Tibial nerve (tissue), 4 donors: Measurements from ENCODE around the gene SH3RF3. TPM values are rescaled to one million over a fixed set of nuclear protein-coding genes. Genes with fewer than 3 reads are reported as not detected.

Experiments used
- DNase-seq, 2 donors: peaks; one replicate each; pipeline ENCODE4 v3.0.0-alpha.2; 2019; ENCODE audit warnings: low spot score in 2 of 2
- H3K27ac ChIP-seq, 4 donors: fragments of 200-600 bp; sonication (generic) in 3 of 4; one replicate each; pipeline ENCODE4 v1.5.1; 2017 to 2019; ENCODE audit warnings: mild to moderate bottlenecking in 1 of 4
- H3K27me3 ChIP-seq, 2 donors: fragments of 200-600 bp; sonication (generic) in 1 of 2; one replicate each; pipeline versions ENCODE4 v1.5.1 to v1.6.0; 2017 to 2019
- H3K36me3 ChIP-seq, 3 donors: fragments of 200-600 bp; sonication (generic); one replicate each; pipeline ENCODE4 v1.5.1; 2018 to 2019
- H3K4me1 ChIP-seq, 4 donors: fragments of 200-600 bp; sonication (generic) in 3 of 4; one replicate each; pipeline ENCODE4 v1.5.1; 2017 to 2019
- H3K4me3 ChIP-seq, 4 donors: fragments of 200-600 bp; sonication (generic) in 3 of 4; one replicate each; pipeline ENCODE4 v1.5.1; 2017 to 2019; ENCODE audit warnings: mild to moderate bottlenecking in 1 of 4, moderate library complexity in 1 of 4
- H3K9me3 ChIP-seq, 4 donors: fragments of 200-600 bp; sonication (generic) in 3 of 4; one replicate each; pipeline ENCODE4 v1.5.1; 2017 to 2019
- EP300 ChIP-seq, 2 donors: sonication (generic); formaldehyde crosslinking; IDR thresholded peaks; one replicate each; pipeline ENCODE4 v1.6.1; 2017; ENCODE audit warnings: antibody characterized with exemption in 2 of 2, mild to moderate bottlenecking in 1 of 2
- POLR2A ChIP-seq, 2 donors: fragments of 450-650 bp; IDR thresholded peaks; one replicate each; pipeline ENCODE4 v1.6.1; 2017; ENCODE audit warnings: antibody characterized with exemption in 2 of 2, mild to moderate bottlenecking in 2 of 2, moderate library complexity in 2 of 2
- WGBS, 2 donors: methylation state at CpG; one replicate each; pipeline ENCODE4 v1.1.5; 2018; 5-methylcytosine and 5-hydroxymethylcytosine counted together
- total RNA-seq, 4 donors: library from RNA; depleted of rRNA; stranded (reverse); fragments of >200 nt; gene quantifications; one replicate each; pipeline ENCODE4 v1.1.0, GENCODE V29; 2016
- TF ChIP-seq, protein P1 (sequence below), 5 experiments: fragments of 200-600 bp in 3 of 5; fragments of 450-650 bp in 2 of 5; sonication (generic) in 3 of 5; IDR thresholded peaks; one replicate each; pipeline ENCODE4 v1.5.1; 2016 to 2019; ENCODE audit warnings: antibody characterized with exemption in 5 of 5, mild to moderate bottlenecking in 3 of 5, moderate library complexity in 2 of 5

SH3RF3 gene
- total RNA-seq, 4 donors from 2014 or later, result 6.9 to 18.0 (median 11.4) TPM

- TF ChIP-seq POLR2A (IDR thresholded peaks at IDR 0.05), result no peak
- no peak for TF ChIP-seq EP300 (IDR thresholded peaks at IDR 0.05)
These were observed 251.7 kb downstream of the SH3RF3 start for GRCh38 chr2:109380502-109381326.

DNA sequence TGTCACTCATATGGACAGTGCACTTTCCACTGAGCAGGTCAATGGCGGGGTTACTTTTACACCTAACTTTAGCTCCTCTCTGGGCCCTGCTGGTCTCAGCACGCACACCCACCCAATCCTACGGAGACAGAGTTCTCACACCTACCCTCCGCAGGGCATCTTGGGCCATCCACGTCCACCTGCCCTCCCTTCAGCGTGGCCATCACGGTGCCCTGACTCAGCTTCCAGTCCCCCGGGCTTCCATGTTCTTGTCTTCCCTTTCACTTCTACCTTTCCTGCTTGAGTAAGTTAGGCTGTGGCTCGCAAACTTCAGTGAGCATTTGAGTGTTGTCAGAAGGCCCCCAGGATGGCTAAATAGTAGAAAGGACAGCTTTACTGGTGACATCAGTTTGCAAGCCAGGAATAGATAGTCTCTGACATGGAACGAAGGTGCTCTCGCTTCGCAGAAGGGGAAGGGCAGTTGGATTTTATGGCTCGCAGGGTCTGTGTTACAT lies 252.4 kb downstream of the SH3RF3 start:
- no peak overlapping the region for H3K27ac ChIP-seq
- TF ChIP-seq, protein P1, sequence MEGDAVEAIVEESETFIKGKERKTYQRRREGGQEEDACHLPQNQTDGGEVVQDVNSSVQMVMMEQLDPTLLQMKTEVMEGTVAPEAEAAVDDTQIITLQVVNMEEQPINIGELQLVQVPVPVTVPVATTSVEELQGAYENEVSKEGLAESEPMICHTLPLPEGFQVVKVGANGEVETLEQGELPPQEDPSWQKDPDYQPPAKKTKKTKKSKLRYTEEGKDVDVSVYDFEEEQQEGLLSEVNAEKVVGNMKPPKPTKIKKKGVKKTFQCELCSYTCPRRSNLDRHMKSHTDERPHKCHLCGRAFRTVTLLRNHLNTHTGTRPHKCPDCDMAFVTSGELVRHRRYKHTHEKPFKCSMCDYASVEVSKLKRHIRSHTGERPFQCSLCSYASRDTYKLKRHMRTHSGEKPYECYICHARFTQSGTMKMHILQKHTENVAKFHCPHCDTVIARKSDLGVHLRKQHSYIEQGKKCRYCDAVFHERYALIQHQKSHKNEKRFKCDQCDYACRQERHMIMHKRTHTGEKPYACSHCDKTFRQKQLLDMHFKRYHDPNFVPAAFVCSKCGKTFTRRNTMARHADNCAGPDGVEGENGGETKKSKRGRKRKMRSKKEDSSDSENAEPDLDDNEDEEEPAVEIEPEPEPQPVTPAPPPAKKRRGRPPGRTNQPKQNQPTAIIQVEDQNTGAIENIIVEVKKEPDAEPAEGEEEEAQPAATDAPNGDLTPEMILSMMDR (IDR thresholded peaks at IDR 0.05), result no peak
- no peak for TF ChIP-seq POLR2A (IDR thresholded peaks at IDR 0.05)
- TF ChIP-seq EP300 (IDR thresholded peaks at IDR 0.05), result no peak
- no peaks in the 10 kb centered on the region for H3K36me3 ChIP-seq
- DNase-seq, result no peak
- H3K9me3 ChIP-seq, result no peaks in the 10 kb centered on the region
- H3K27me3 ChIP-seq, result no peaks in the 10 kb centered on the region
- peaks cover 0 to 15% (median 0%) of the 10 kb centered on the region in 4 donors for H3K4me1 ChIP-seq
- no peak overlapping the region for H3K4me3 ChIP-seq
- 96 to 98% methylated on average over 13 of the region's 13 CpGs for WGBS, 2 donors

More at GRCh38 chr2:109380502-109381326, 251.7 kb downstream of the SH3RF3 start:
- Histone ChIP-seq H3K27ac (no peak overlapping the region), H3K27me3 (no peaks in the 10 kb centered on the region), H3K36me3 (no peaks in the 10 kb centered on the region), H3K4me3 (no peak overlapping the region), H3K4me1 (peaks cover 0 to 15% (median 0%) of the 10 kb centered on the region in 4 donors), H3K9me3 (no peaks in the 10 kb centered on the region)
- 82 to 94% methylated on average over 12 of the region's 12 CpGs for WGBS, 2 donors
- DNase-seq, result no peak

DNA sequence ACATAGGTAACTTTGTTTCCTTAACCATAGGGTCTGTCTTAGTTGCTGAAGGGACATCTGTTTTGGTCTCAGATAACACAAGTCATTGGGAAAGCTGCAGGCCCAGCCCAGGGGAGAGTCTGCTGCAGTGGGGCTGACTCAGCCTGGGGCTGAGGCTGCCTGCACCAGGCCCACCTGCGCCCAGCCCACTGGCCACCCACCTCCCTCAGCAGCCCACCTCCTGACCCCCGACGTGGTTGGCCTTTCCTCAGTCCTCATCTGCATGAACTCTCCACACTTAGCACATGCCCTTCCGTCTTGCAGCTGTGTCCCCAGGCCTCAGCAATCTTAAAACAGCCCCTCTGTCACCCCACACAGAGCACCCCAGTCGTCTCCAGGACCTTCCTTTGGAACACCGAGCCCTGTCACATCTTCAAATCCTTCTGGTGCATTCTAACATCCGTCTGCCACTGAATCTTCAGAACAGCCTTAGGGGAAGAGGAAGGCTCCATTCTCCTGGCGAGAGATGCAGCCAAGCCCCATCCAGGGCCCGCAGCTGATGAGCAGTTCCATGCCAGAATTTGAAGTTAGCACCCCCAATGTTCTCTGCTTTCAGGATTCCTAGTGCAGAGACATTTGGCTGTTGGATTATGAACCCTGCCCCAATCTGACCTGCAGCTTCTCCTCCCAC lies 253.4 kb downstream of the SH3RF3 start:
- TF ChIP-seq, protein P1 (IDR thresholded peaks at IDR 0.05), result no peak
- TF ChIP-seq EP300 (IDR thresholded peaks at IDR 0.05) (no peak), POLR2A (IDR thresholded peaks at IDR 0.05) (no peak)
- DNase-seq, result no peak
- H3K9me3 ChIP-seq, result no peaks in the 10 kb centered on the region
- H3K4me1 ChIP-seq, result peaks cover 0 to 15% (median 0%) of the 10 kb centered on the region in 4 donors
- H3K27me3 ChIP-seq, result no peaks in the 10 kb centered on the region
- H3K4me3 ChIP-seq, result no peak overlapping the region
- no peaks in the 10 kb centered on the region for H3K36me3 ChIP-seq
- H3K27ac ChIP-seq, result no peak overlapping the region
- 73 to 76% methylated on average over 8 to 9 of the region's 9 CpGs for WGBS, 2 donors

- WGBS, 2 donors, result 22 to 25% methylated on average over 4 of the region's 4 CpGs
- no peaks in the 10 kb centered on the region for H3K36me3 ChIP-seq
- H3K4me1 ChIP-seq, result peaks cover 0 to 15% (median 0%) of the 10 kb centered on the region in 4 donors
- TF ChIP-seq, protein P1 (IDR thresholded peaks at IDR 0.05), result no peak
- TF ChIP-seq POLR2A (IDR thresholded peaks at IDR 0.05), result no peak
- no peak for TF ChIP-seq EP300 (IDR thresholded peaks at IDR 0.05)
- H3K27me3 ChIP-seq, result no peaks in the 10 kb centered on the region
- no peak overlapping the region for H3K27ac ChIP-seq
- peak; percentile 35 to 53 for DNase-seq
- no peak overlapping the region for H3K4me3 ChIP-seq
- no peaks in the 10 kb centered on the region for H3K9me3 ChIP-seq
These were observed 253.9 kb downstream of the SH3RF3 start for GRCh38 chr2:109382951-109383350.

GRCh38 chr2:109383505-109384307 lies 254.7 kb downstream of the SH3RF3 start:
- Histone ChIP-seq H3K4me1 (peaks cover 0 to 15% (median 0%) of the 10 kb centered on the region in 4 donors), H3K9me3 (no peaks in the 10 kb centered on the region), H3K36me3 (no peaks in the 10 kb centered on the region), H3K4me3 (no peak overlapping the region), H3K27ac (no peak overlapping the region), H3K27me3 (no peaks in the 10 kb centered on the region)
- 87 to 89% methylated on average over 19 of the region's 19 CpGs for WGBS, 2 donors
- DNase-seq, result no peak
- TF ChIP-seq POLR2A (IDR thresholded peaks at IDR 0.05) (no peak), EP300 (IDR thresholded peaks at IDR 0.05) (no peak)
- TF ChIP-seq, protein P1 (IDR thresholded peaks at IDR 0.05), result no peak
